Activated CD8-positive, alpha-beta memory T cell treated with anti-CD3 and anti-CD28 coated beads for 24 hours (primary cell): ENCODE data around the gene HS3ST3B1.

ENCODE experiments used
- DNase-seq: peaks from one replicate; pipeline ENCODE4 v3.0.0-alpha.2; 2020

The HS3ST3B1 gene

DNA sequence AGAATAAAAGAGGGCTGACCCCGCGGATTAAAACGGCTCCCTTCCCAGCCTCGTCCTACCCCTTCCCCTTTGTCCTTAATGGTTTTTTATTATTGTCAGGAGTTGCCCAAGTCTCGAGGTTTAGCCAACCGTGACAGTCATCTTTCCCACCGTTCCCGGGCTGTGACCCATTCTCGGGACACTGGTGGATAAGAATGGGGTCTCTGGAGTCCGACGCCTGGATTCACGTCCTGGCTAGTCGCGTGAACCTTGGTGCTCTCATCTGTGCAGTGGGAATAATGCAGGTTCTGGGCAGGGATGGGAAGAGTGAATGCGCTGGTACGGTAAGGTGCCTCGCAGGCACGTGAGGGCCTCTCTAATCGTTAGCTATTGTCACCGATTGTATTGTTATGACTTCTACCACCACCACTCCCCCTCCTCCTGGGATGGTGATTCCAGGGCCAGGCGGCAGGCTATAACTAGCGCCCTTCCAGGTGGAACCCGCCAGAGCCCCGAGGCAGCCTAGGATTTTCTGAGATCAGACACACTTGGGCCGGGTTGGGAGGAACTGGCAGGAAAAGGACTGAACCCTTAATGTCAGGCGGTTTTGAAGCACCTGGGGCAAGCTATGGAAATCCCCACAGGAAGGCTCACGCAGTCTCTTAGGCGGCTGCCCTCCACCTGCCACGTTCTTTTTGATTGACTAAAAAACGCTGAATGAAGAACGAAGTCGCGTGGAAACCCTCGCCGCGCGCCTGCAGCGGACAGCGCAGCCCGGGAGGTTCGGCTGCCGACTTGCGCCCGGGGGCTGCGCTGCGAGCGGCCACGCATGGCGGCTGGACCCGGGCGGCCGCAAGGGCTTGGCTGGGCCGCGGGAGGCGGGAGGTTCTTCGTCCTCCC is 2.7 kb downstream of the HS3ST3B1 start:
- peak; percentile 79 for DNase-seq

DNA sequence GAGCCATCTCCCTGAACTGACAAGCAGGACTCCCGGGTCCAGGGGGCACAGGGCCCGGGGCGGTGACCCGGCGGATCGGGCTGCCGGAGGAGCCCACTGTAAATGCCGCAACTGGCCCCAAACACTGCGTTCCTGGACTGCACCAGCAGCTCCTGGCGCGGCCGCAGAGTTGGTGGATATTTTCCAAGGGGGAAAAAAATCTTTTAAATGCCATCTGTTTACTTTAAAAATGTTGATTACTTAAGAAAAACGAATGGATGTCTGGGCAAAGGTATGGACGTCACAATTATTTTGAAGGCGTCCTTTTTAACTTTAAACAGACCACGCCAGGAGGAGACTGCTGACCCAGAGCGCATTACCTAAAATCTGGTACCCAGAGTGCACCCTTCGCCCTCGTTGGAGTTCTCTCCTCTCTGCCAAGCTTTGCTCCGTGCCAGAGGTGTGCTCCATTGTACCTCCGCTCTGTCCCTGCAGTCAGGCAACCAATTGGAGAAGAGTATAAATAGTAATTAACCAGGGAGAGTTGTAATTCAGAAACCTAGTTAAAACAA is 3.4 kb downstream of the HS3ST3B1 start:
- DNase-seq = no peak

DNA sequence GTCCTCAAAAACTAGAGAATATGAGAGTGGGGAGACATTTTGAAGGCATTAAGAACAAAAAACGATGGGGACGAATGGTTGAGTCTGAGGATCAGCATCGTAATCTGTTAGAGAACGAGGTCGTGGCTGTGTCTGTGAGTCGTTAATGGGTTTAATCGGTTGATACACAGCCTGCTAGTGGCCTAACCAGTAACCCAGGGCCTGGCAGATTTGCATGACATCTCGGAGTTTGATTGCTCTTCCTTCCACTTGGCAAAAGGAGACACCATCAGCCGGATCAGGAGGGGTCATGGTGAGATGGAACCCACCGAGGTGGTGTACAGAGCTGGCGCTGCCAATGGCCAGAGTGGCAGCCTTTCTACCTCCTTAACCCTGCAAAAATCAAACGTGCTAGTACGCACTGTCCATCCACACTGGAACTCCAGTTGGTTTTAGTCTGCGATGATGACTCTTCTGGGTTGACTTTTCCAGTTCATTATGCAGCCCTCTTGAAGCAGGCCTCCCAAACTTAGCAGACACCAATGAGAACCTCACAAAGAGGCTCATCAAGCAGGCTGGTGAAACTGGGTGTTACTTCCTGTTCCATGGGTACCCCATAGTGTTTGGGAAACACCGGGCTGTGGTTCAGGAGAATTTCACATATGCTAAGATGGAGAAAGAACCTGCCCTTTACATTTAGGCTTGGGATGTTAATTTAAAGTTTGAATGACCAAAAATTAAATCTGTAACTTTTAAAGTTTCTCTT is 4.1 kb downstream of the HS3ST3B1 start:
- DNase-seq = no peak

GRCh38 chr17:14305785-14306496 is 5.1 kb downstream of the HS3ST3B1 start:
- no peak for DNase-seq

DNA sequence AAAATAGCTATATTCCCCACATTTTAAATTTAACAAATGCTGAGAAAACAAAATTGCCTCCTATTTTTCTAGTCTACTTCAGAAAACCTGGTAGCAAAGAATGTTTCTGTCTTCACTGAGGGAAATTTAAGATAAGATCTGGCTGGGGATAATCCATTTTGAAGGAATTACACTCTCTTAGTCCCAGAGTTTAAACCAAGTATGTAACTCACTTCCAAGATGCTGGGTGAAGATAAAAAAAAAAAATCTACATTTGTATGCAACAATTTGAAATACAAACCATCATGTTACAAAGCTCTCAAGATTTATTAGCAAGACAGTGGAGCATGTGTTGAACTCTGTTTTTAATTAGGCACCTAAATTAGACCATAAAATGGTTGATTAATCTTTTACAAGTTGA is 5.7 kb downstream of the HS3ST3B1 start:
- no peak for DNase-seq

- no peak for DNase-seq
Measured at GRCh38 chr17:14307560-14308024, 6.7 kb downstream of the HS3ST3B1 start.

- no peak for DNase-seq
Measured at GRCh38 chr17:14308636-14308964, 7.7 kb downstream of the HS3ST3B1 start.

GRCh38 chr17:14308965-14309879 is 8.3 kb downstream of the HS3ST3B1 start:
- DNase-seq = peak; percentile 96

DNA sequence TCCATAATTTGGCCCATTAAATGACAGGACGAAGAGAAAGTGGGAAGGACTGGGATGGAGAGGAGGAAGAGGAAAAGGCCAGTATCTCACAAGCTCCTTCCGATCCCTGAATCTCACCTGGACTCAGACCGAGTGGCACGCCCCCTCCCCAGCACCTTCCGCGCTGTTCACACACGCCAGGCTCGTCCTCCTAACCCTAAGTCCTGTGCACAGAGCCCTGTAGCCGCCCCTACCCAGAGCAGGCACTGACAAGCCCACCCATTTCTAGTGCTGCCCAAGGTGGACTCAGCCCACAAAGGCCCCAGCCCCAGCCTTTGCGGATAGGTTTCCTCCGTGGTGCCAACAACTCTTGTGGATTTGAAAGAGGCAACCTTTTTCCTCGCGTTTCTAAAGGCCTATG is 9.2 kb downstream of the HS3ST3B1 start:
- DNase-seq = peak; percentile 54

- peak; percentile 50 for DNase-seq
Measured at GRCh38 chr17:14310605-14311004, 9.7 kb downstream of the HS3ST3B1 start.

DNA sequence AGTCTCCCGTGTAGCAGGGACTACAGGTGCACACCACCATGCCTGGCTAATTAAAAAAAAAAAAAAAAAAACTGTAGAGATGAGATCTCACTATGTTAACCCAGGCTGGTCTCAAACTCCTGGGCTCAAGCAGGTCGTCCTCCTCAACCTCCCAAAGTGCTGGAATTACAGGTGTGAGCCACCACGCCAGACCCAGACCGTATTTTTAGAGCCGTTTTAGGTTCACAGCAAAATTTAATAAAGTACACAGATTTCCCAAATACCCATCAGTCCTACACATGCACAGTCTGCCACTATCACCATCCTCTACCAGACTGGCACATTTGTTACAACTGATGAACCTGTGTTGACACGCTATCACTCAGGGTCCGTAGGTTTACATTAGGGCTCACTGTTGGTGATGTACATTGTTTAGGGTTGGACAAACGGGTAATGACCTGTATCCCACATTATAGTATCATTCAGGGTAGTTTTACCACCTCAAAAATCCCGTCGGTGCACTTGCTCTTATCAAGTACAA is 10.4 kb downstream of the HS3ST3B1 start:
- DNase-seq = peak; percentile 35

- DNase-seq = no peak
Measured at GRCh38 chr17:14311981-14312380, 11.1 kb downstream of the HS3ST3B1 start.

DNA sequence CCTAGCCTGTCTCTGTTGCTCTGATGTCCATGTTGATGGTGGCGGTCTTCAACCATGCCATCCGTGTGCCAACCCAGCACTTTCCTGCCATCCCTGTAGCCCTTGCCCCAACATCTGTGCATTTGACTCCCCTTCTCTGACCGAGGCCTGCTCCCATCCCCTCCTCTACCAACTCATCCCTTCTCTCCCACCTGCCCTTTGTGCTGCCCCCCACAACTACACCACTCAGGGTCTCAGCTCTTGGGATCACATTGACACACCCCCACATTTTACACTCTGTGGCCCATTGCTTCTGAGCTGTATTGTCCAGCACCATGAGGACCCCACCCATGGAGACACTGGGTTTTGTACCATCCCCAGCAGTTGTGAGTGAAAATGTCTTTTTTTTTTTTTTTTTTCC is 11.6 kb downstream of the HS3ST3B1 start:
- DNase-seq = peak; percentile 30

- peak; percentile 52 for DNase-seq
Measured at GRCh38 chr17:14316126-14316832, 15.4 kb downstream of the HS3ST3B1 start.

- DNase-seq = peak; percentile 30
Measured at GRCh38 chr17:14317383-14317782, 16.5 kb downstream of the HS3ST3B1 start.

DNA sequence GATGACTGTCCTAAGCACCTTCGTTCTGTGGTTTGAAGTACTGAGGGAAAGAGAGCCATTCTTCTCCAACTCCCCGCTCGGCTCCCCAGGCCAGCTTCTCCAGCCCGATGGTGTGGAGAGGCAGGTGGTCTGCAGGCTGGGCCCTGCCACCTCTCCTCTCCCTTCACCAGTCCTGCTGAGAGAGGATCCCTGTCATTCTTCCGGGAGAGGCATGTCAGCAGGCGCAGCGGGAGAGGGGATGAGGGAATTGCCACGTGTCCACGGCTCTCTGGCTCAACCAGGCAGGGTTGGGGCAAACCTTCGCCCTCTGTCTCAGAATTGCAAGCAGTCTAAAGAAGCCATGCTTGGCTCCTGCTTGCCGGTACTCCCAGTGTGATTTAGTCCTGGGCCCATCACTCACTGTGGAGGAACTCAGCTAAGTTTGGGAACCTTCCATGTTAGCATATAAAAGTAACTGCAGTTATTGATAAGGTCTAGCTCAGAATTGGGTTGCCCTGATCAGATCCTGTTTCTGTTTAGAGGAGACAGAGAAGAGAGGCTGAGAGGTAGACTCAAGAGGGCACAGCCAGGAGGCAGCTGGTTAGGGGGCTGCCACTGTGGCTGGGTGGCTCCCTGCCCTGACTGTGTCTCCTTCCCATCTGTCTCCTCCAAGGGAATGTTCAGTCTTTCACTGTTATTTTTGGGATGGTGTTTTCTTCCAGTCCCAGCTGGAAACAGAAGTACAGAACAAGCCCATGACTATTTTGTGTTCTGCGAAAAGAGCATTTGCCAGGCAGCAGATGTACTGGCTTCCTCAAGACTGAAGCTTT is 17.4 kb downstream of the HS3ST3B1 start:
- peak; percentile 54 for DNase-seq

DNA sequence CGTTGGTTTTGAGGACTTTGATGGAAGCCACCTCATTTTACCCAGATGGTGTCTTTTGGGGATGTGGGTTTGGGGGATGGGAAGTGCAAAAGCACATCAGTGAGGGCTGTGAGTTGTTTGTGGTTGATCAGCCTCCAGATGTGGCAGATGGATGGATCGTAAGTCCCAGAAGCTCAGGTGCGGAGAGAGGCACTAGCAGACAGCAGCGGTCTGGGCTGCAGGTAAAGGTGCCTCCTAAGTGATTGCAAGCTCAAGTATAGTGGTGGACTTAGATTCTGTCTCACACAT is 18.0 kb downstream of the HS3ST3B1 start:
- DNase-seq = peak; percentile 59

DNA sequence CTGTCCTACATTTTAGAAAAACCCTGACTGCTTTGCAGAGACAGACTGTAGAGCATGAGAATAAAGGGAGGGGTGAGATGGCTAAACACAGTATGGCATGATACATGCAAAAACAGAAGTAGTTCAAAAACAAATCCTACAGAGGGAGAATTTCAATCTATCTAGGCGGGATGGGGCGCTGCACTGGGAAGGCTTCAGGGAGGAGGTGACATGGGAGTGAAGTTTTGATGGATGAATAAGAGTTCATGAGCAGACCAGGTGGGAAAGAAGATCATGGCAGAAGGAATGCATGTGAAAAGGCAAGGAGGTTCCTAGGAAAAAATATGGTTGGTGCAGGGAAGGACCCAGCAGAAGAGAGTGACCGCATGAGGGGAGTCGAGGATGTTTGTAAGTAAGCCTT is 19.2 kb downstream of the HS3ST3B1 start:
- DNase-seq = no peak

DNA sequence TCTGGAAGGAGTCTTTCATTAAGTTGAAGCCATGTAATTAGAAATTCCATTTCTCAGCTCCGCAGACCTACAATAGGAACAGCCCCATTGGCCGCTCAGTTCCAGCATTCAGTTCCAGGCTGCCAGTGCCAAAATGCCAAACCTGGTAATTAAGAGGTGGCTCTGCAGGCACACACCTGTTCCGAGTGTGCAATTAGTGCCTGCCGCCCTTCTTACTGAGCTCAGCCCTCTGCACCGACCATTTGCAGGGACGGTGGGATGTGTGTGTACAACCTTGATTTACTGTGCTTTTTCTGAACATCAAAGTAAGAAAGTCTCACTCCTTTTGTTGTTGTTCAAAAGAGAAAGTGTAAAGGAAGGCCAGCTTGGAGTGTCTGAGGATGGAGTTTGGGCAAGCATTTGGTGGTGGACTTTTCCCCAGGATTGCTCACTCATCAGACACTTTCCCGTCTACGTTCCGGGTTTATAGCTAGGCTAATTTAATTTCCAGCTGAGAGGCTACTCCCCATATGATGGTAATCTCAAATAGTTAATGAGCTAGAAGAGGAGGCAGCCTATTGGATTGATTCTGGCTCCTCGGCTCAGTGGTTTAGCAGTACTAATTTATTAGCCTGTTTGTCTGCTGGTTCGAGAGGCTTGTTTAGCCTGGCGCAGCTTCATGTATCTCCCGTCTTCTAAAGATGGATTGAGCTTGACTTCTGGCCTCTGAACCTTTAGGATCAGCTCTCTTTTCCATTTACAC is 20.0 kb downstream of the HS3ST3B1 start:
- peak; percentile 50 for DNase-seq

DNA sequence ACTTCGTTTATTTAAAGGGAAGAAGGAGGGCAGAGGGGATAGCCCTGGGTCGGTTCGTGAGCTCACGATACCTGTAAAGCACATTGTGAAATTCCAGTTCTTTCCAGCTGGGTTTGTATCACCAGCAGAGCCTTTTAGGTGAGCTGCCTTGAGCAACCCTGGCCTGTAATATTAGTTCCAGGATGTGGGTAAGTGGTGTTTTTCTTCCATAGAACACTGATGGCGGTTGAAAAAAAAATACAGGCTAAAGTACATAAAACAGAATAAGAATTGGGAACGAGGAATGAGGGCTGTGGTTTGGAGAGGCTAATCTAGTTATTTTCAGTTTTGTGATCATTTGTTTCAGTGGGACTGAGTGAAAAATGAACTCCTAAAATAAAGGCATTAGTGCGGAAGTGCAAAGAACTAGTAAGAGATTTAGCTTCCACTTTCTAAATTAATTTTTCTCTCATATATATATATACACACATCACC is 20.6 kb downstream of the HS3ST3B1 start:
- DNase-seq = no peak
